Fibroblast of the conjunctiva (primary cell): ENCODE results near the gene C17orf113.

Experiments used
- DNase-seq: peaks from one replicate; pipeline ENCODE4 v3.0.0-alpha.2; 2010; ENCODE audit warnings: low read depth

Gene C17orf113

DNA sequence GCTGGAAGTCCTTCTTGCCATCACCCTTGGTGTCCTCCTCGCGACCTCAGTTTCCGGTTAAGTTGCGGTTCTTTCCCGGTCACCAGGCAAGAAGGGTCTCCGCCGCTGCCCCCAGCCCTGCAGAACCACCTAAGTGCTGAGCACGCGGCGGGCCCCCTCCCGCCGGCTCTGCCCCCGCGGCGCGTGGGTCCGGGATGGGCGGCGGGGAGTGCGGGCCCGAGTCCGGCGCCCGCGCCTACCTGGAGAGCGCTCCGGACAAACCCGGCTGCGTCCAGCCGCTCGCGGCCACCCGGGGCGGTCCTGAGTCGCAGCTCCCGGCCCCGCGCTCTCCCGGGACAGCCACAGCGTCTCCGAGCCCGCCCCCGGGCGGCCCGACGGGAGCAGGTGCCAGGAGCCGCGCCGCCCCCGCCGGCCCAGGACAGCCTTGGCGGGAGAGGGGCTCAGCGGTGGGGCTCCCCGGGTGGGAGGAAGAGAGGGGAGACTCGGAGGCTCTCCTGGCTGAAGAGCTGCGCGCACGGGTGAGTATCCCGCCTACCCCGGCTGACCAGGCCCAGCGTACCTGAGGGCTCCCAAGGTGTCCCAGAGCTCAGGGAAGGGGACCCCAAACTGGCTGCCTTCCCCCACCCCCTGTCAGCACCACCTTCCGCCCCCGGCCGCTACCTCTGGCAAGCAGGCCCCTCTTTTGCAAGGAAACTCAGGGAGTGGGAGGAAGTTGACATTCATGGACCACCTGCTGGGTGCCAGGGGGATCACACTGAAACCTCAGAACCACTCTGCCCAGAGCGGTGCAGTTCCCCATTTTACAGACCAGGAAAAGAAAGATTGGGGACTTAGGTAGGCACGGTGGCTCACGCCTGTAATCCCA lies 22.2 kb upstream of the C17orf113 start:
- DNase-seq = no peak

DNA sequence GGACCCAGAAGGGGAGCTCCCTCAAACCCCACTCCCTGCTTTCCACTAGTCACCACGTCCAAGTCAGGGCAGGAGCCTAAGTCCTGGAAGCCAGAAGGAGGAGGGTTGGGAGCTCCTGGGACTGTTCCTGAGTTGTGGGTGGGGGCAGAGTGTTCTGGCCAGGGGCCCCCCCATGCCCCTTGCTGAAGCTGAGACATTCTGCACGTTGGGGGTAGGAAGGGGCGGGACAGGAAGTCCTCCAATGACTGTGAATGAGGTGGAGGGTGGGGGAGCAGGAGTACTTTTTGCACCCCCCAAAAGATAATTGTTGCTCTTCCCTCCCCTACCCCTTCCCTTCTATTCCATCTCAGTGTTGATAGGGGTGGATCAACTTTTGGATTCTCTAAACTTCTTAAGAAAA lies 21.4 kb upstream of the C17orf113 start:
- DNase-seq = no peak

DNA sequence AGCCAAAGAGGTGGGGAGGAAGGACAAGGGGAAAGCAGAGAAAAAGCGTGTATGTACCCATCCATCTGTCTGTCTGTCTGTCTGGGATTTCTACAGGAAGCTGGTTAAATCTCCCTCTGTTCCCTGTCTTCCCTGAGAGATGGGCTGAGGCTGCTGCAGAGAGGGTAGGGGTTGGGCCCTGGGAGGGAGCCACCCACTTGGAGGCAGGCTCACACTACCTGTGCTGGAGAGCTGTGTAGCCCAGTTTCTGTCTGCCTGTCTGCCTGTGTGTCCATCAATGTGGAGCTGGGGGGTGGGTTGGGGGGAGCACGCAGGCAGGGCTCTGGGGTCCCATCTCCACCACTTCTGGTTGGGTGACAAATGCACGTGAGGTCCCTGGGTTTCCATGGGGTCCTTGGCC lies 18.6 kb upstream of the C17orf113 start:
- DNase-seq = no peak

- no peak for DNase-seq
Observed at GRCh38 chr17:42067371-42068091, 17.1 kb upstream of the C17orf113 start.

- DNase-seq = no peak
Observed at GRCh38 chr17:42065201-42065600, 14.8 kb upstream of the C17orf113 start.

DNA sequence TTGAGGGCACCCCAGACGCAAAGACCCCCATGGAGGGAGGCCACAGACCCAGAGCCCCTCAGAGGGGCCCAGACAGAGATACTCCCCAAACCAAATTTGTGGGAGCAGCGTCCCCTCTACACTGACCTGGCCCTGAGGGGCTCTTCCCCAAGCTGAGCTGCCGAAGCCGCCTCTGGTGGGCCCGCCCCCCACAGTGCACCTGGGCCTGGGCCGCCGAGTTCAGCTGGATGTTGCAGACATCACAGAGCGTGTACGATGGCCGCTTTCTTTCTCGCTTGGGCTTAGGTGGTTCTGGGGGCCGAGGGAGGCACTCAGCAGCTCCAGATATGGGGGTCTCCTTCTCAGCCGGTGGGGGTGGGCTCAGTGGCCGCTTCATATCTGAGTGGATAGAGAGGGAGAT lies 12.3 kb upstream of the C17orf113 start:
- no peak for DNase-seq

- no peak for DNase-seq
Observed at GRCh38 chr17:42061646-42062487, 11.5 kb upstream of the C17orf113 start.

DNA sequence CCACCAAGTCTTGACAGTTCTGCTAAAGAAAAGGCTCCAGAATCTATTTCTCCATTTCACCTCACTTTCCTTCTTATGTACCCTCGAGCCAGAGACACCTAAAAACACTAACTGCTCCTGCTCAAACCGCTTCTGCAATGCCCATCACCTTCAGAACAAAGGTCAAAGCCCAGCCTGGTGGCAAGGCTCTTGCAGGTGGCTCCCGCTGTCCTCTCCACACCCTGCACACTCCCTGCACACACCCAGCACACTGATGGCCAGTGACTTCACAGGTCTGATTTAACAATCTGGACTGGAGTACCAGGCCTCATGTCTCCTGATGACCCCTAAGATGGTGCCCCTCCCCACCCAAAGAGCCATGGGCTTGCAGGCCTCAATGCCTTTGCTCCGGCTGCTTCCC lies 9.8 kb upstream of the C17orf113 start:
- DNase-seq = no peak

- no peak for DNase-seq
Observed at GRCh38 chr17:42059815-42060214, 9.4 kb upstream of the C17orf113 start.

- DNase-seq = no peak
Observed at GRCh38 chr17:42058063-42058462, 7.7 kb upstream of the C17orf113 start.

- no peak for DNase-seq
Observed at GRCh38 chr17:42056635-42057034, 6.2 kb upstream of the C17orf113 start.

GRCh38 chr17:42055496-42055895 lies 5.1 kb upstream of the C17orf113 start:
- no peak for DNase-seq

- DNase-seq = no peak
Observed at GRCh38 chr17:42055027-42055426, 4.6 kb upstream of the C17orf113 start.

DNA sequence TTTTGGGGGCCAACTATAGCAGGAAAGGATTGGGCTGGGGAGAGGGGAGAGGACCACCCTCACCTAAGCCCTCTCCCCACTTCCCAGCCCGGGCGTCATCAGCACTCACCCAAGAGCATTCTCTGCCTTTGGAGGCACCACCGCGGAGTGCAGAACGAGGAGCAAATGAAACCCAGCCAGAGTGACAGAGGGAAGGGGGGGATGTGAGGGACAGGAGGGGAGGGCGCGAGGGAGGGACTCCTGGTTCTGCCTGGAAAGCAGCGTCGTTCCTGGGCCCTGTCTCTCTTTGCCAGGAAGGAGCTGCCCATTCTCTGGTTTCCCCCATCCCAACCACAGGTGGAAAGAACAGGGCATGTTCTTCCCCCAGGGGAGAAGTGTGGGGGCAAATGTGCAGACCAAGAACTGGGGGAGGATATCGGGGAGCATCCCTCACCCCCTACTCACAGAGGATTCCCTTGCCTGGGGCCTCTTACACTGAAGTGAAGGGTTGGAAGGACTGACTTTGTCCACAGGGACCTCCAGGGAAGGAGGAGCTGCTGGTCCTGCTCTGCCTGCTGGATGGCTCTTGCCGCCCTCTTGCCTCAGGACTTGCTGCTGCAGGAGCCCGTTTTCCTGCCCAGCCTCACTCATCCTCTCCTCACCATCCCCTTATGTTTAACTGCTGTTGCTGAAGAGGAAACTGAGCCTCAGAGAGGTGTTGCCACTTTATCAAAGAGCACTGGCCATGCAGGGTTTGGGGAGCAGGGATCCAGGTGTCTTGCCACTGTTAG lies 3.5 kb upstream of the C17orf113 start:
- DNase-seq = no peak

GRCh38 chr17:42052346-42052877 lies 2.0 kb upstream of the C17orf113 start:
- no peak for DNase-seq

- no peak for DNase-seq
Observed at GRCh38 chr17:42051645-42052044, 1.2 kb upstream of the C17orf113 start.

DNA sequence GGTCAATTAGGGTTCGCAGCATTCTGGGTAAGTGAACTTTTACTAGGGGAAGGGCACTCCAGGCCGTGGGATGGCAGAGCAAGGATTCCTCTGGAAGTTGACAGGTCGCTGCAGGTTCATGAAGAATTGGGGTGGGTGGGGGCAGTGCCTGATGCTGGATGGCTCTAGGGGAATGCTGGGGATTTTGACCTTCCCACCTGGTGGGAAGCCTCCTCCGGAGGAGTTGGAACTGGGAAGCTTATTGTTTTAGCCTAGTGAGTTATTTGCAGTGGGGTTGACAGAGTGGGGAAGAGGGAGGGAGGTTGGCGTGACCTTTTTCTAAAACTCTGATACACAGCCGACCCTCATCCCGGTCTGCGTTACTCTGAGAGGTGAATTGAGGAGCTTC lies 606 bp upstream of the C17orf113 start:
- no peak for DNase-seq

GRCh38 chr17:42049834-42050392 lies 488 bp downstream of the C17orf113 start:
- DNase-seq = no peak

- no peak for DNase-seq
Observed at GRCh38 chr17:42047343-42047742, 3.1 kb downstream of the C17orf113 start.

GRCh38 chr17:42045719-42046118 lies 4.7 kb downstream of the C17orf113 start:
- DNase-seq = no peak
